HFF-Myc (cell line): ENCODE results near the gene RNGTT.

Experiments used
- DNase-seq: peaks from one replicate; pipeline ENCODE4 v3.0.0-alpha.2; 2011; ENCODE audit warnings: low read depth; ENCODE audit errors: extremely low read depth
- H3K4me3 ChIP-seq: replicated peaks from 2 replicates; pipeline ENCODE4 v1.5.1; 2011; ENCODE audit warnings: low read depth, mild to moderate bottlenecking, control low read depth, low read length
- TF ChIP-seq, protein P1 (sequence below): IDR thresholded peaks from 2 replicates; pipeline ENCODE4 v1.5.1; 2012; ENCODE audit warnings: mild to moderate bottlenecking, low read depth, low read length, control low read depth; ENCODE audit errors: missing control alignments

Gene RNGTT

DNA sequence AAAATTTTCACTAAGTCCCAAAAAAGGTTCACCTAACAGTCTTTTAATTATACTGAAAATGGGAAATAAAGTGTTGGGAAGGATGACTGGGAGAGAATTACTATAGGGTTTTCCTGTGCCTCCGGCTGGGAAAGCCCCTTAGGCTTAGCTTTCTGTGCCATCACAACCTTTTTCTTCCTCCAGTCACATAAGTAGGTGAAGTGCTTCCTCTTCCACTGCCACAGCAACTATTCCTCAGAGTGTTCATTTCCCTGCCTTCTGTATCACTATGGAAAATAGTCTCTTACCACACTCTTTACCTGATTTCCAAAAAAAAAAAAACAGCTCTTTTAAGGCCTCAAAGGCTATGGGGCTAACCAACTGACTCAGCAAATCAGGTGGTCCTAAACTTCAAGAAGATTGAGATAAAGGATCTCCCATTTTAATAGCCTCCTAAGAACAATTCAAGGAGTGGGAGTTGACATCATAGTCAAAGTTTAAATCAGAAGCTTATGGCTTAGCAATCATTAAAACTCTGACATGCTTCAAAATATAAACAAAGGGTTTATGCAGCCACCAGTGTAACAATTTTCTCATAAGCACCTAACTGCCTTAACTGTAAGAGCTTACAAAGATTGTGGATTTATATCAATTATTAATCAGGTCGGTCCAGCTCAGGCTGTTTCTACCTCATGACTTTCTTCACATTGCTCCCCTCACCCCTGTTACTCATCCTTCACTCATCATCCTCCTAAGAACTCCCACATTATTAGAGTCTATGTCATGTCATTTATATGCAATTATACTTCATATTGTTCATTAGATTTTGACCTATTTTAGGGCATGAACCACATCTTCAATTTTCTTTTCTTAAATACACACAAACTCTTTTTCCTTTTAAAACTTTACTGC is 95.3 kb downstream of the RNGTT start:
- no peak for DNase-seq
- TF ChIP-seq, protein P1, sequence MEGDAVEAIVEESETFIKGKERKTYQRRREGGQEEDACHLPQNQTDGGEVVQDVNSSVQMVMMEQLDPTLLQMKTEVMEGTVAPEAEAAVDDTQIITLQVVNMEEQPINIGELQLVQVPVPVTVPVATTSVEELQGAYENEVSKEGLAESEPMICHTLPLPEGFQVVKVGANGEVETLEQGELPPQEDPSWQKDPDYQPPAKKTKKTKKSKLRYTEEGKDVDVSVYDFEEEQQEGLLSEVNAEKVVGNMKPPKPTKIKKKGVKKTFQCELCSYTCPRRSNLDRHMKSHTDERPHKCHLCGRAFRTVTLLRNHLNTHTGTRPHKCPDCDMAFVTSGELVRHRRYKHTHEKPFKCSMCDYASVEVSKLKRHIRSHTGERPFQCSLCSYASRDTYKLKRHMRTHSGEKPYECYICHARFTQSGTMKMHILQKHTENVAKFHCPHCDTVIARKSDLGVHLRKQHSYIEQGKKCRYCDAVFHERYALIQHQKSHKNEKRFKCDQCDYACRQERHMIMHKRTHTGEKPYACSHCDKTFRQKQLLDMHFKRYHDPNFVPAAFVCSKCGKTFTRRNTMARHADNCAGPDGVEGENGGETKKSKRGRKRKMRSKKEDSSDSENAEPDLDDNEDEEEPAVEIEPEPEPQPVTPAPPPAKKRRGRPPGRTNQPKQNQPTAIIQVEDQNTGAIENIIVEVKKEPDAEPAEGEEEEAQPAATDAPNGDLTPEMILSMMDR: no peak
- H3K4me3 ChIP-seq: no peak overlapping the region

DNA sequence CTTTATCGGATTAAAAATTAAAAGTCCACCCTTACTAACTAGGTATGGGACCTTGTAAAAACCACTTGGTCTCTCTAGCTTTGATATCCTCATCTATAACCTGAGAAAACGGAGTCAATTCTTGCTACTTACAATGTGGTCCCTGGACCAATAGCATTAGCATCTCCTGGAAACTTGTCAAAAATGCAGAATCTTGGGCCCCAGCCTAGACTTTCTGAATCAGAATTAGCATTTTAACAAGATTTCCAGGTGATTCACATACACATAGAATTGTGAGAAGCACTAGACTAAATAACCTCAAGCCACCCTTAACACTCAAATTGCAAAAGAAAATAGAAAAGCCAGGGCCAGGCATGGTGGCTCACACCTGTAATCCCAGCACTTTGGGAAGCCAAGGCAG is 96.6 kb downstream of the RNGTT start:
- no peak for DNase-seq
- H3K4me3 ChIP-seq: no peak overlapping the region
- TF ChIP-seq, protein P1: no peak

DNA sequence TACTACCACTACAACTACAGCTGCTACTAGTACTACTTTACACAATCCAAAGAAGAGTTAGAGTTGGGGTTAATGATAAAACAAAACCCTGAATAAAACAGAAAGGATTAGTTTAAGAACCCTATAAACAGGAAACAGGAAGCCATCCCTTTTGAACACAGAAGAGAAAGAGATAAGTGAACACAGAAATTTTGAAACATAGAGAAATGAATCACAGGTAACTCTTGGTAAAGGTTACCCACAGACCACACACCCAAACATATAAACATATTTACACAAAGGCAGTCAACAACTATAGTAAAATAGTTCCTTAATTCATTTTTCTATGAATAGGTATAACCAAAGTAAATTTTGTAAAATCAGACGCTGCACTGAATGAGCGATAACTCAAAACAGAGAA is 98.1 kb downstream of the RNGTT start:
- DNase-seq: no peak
- TF ChIP-seq, protein P1: no peak
- H3K4me3 ChIP-seq: no peak overlapping the region

DNA sequence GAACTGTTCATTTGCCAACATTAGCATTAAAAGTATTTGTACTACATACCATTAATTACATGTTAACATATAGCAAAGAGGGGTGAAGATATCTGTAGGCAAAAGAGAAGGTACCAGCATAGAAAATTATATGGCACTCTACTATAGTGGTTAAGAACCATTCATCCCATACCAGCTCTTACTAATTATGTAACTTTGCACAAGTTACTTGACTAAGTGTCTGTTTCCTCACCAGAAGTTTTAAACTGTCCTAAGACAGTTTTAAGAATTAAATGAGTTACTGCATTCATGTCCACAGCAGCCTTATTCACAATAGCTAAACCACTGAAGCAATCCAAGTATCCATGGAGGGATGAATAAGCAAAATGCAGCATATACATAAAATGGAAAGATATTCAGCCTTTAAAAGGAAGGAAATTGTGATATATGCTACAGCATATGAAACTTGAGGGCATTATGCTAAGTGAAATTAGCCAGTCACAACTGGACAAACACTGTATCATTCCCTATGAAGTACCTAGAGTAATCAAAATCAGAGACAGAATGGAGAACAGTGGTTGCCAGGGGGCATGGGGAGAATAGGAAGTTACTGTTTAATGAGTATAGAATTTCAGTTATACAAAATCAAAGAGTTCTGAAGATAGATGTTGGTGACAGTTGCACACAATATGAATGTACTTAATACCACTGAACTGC is 98.9 kb downstream of the RNGTT start:
- no peak for DNase-seq
- TF ChIP-seq, protein P1: no peak
- no peak overlapping the region for H3K4me3 ChIP-seq

DNA sequence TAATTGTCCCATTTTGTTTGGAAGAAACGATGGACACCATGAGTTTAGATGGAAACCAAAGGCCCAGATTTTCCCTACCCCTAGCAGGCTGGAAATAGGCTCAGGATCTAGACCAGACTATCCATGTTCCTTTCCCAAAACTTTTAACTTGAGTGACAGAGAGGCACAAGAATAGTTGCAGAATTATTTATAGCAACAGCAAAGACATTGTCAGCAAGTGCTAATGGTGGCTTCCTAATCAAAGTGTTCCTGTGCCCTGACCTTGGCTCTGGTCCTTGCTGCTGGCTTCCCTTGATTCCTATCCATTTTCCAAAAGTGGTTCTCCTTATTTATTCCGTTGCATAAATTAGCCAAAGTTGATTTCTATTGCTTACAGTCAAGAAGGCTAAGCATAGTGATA is 103.1 kb downstream of the RNGTT start:
- DNase-seq: no peak
- TF ChIP-seq, protein P1: no peak
- no peak overlapping the region for H3K4me3 ChIP-seq

DNA sequence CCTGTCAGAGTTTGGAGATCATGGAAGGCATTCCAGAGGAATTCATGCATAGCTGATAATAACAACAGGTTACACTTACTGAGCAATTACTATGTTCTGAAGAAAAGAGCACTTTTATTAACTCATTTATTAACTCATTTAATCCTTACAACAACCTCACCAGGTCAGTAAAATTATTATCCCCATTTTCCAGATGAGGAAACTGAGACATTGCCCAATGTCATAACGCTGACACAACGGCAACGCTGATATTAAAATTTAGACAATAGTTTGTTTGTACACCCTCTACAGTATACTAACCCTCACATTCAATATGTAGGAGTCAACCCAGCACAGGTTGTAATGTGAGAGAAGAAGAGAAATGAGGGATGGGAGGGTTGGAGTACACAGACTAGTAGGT is 105.0 kb downstream of the RNGTT start:
- no peak overlapping the region for H3K4me3 ChIP-seq
- DNase-seq: no peak
- TF ChIP-seq, protein P1: no peak
